Thyroid gland (tissue), 4 donors: ENCODE measurements around the gene SYT15. TPM values are rescaled to one million over a fixed set of nuclear protein-coding genes. Genes with fewer than 3 reads are reported as not detected.
A peak's percentile ranks its signal among the peaks of the same experiment; 100 is the strongest.
"Not testable (repeated sequence)": the region's sequence is repeated elsewhere in the genome, so short reads cannot be mapped to it uniquely, and the experiment has no call there.

Experiments used
- DNase-seq, 2 donors: peaks; one replicate each; pipeline ENCODE4 v3.0.0-alpha.2; 2019
- H3K27ac ChIP-seq, 3 donors: fragments of 200-600 bp; sonication (generic); 1 replicate in 2 of 3; 2 replicates in 1 of 3; pipeline ENCODE4 v1.5.1; 2016 to 2019; ENCODE audit warnings: mild to moderate bottlenecking in 1 of 3, moderate library complexity in 1 of 3
- H3K27me3 ChIP-seq: fragments of 200-600 bp; sonication (generic); one replicate; pipeline ENCODE4 v1.5.1; 2019
- H3K36me3 ChIP-seq, 2 donors: fragments of 200-600 bp; sonication (generic); one replicate each; pipeline ENCODE4 v1.5.1; 2016 to 2019
- H3K4me1 ChIP-seq, 2 donors: fragments of 200-600 bp; sonication (generic); one replicate each; pipeline ENCODE4 v1.5.1; 2017 to 2019
- H3K4me3 ChIP-seq, 3 donors: fragments of 200-600 bp; sonication (generic); replicated peaks in 1 of 3; 1 replicate in 2 of 3; 2 replicates in 1 of 3; pipeline ENCODE4 v1.5.1; 2016; ENCODE audit warnings: mild to moderate bottlenecking in 1 of 3
- H3K9me3 ChIP-seq: fragments of 200-600 bp; sonication (generic); one replicate; pipeline ENCODE4 v1.5.1; 2017
- POLR2A ChIP-seq, 2 donors: fragments of 450-650 bp; IDR thresholded peaks; one replicate each; pipeline ENCODE4 v1.6.1; 2017; ENCODE audit warnings: antibody characterized with exemption in 2 of 2, mild to moderate bottlenecking in 2 of 2, moderate library complexity in 1 of 2
- WGBS, 2 donors: methylation state at CpG; one replicate each; pipeline ENCODE4 v1.1.5; 2017; 5-methylcytosine and 5-hydroxymethylcytosine counted together
- intact Hi-C: fragments of 100-400 bp; cut with DNase I; formaldehyde crosslinking; loops from one replicate; pipeline ENCODE4 v1.15.1; 2023
- total RNA-seq, 4 donors: library from RNA; depleted of rRNA; stranded (reverse); fragments of >200 nt; gene quantifications; one replicate each; pipeline ENCODE4 v1.2.3, GENCODE V29; 2016
- TF ChIP-seq, protein P1 (sequence below), 6 experiments: fragments of 200-600 bp in 3 of 6; fragments of 450-650 bp in 3 of 6; sonication (generic) in 3 of 6; IDR thresholded peaks; one replicate each; pipeline ENCODE4 v1.5.1; 2016 to 2019; ENCODE audit warnings: antibody characterized with exemption in 6 of 6, mild to moderate bottlenecking in 2 of 6, inconsistent platforms in 1 of 6, moderate library complexity in 1 of 6

SYT15 gene
- total RNA-seq, result 1 to 10 TPM; 1.9 to 5.0 (median 3.1) TPM

DNA sequence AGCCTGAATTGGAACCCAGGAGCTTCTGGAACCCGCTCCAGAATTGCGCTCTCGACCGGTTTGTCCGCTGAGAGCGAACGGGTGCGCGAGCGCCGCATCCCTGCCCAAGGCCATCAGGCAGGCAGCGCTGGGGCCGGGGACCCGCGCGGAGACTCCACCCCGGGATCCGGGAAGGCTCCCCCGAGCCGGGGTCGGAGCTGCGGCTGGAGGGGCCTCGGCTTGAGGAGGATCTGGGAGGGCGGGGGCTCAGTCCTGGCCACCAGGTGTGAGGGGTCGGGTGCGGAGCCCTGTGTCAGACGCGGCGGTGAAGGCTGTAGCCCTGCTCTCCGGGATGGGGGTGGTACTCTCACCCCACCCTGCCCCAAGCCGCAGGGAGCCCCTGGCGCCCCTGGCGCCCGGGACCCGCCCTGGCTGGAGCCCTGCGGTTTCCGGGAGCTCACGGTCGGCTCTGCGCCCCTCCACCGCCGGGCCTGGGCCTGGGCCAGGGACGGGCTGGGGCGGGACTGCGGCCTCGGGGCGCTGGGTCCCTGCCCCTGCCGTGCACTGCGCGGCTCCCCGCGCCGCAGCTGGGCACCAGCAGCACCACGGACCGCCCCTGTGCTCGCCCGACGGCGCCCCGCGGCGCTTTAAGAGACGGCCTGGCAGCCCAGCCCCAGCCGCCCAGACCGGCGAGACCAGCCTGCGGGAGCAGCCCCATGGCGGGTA is at the start of gene SYT15:
TSS of gene SYT15 (plus strand) at position 655 of the 705 bp plus-strand sequence. CDS start at position 696, 41 bp downstream.
- peak within 1 kb of the TSS in 1 of 3 donors; percentile 17 for H3K4me3 ChIP-seq
- intact Hi-C loops, H3K27ac ChIP-seq, H3K9me3 ChIP-seq, H3K36me3 ChIP-seq, H3K4me1 ChIP-seq, DNase-seq, H3K27me3 ChIP-seq: not testable (repeated sequence)
- no CpG with 5 or more reads among the region's 68 CpGs for WGBS, 2 donors

DNA sequence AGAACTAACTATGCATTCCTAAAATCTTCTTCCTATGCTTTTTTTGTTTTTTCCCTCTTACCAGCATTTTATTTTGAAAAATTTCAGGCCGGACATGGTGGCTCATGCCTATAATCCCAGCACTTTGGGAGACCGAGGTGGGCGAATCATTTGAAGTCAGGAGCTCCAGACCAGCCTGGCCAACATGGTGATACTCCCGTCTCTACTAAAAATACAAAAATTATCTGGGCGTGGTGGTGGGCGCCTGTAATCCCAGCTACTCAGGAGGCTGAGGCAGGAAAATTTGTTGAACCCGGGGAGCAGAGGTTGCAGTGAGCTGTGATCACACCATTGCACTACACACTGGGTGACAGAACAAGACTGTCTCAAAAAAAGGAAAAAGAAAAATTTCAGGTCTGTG is 49.2 kb upstream of the SYT15 start:
- WGBS, 2 donors, result 85 to 88% methylated on average over 7 of the region's 7 CpGs
- H3K9me3 ChIP-seq, H3K36me3 ChIP-seq, DNase-seq, H3K27me3 ChIP-seq, H3K27ac ChIP-seq, H3K4me3 ChIP-seq, intact Hi-C loops: not testable (repeated sequence)
- peaks cover under 1 to 11% of the 10 kb centered on the region in 2 donors for H3K4me1 ChIP-seq

DNA sequence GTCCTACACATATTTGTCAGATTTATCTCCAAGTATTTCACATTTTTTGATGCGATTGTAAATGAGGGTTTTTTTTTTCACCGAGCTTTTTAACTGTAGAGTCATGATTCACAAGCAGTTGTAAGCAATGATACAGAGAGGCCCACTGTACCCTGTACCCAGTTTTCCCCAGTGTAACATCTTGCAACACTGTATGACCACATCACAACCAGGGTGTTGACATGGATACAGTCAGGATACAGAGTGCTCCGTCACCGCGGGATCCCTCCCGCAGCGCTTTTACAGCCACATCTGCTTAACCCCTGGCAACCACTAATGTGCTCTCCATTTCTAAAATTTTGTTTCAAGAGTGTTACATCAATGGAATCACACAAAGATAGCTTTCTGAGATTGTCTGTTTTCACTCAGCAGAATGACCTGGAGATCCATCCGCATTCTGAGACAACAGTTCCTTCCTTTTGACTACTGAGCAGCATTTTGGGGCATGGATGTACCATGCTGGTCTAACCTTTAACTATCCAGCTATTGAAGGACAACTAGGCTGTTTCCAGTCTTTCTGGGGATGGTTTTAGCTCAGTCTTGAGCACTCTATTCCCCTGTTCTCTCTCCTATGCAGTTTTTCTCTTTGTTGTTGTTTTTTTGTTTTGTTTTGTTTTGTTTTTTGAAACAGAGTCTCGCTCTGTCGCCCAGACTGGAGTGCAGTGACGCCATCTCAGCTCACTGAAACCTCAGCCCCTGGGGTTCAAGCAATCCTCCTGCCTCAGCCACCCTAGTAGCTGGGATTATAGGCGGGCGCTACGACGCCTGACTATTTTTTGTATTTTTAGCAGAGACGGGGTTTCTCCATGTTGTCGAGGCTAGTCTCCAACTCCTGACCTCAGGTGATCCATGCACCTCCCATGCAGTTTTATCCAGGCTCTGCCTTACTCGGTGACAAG is 48.4 kb upstream of the SYT15 start:
- Histone ChIP-seq H3K27ac (no peak overlapping the region), H3K4me1 (peaks cover 0 to 9% of the 10 kb centered on the region in 2 donors), H3K4me3 (no peak overlapping the region), H3K36me3 (no peaks in the 10 kb centered on the region), H3K27me3 (no peaks in the 10 kb centered on the region), H3K9me3 (no peaks in the 10 kb centered on the region)
- 87 to 88% methylated on average over 18 of the region's 18 CpGs for WGBS, 2 donors
- TF ChIP-seq POLR2A (IDR thresholded peaks at IDR 0.05), result no peak
- TF ChIP-seq, protein P1, sequence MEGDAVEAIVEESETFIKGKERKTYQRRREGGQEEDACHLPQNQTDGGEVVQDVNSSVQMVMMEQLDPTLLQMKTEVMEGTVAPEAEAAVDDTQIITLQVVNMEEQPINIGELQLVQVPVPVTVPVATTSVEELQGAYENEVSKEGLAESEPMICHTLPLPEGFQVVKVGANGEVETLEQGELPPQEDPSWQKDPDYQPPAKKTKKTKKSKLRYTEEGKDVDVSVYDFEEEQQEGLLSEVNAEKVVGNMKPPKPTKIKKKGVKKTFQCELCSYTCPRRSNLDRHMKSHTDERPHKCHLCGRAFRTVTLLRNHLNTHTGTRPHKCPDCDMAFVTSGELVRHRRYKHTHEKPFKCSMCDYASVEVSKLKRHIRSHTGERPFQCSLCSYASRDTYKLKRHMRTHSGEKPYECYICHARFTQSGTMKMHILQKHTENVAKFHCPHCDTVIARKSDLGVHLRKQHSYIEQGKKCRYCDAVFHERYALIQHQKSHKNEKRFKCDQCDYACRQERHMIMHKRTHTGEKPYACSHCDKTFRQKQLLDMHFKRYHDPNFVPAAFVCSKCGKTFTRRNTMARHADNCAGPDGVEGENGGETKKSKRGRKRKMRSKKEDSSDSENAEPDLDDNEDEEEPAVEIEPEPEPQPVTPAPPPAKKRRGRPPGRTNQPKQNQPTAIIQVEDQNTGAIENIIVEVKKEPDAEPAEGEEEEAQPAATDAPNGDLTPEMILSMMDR (IDR thresholded peaks at IDR 0.05), result no peak
- intact Hi-C loops, result no loop called here
- no peak for DNase-seq

DNA sequence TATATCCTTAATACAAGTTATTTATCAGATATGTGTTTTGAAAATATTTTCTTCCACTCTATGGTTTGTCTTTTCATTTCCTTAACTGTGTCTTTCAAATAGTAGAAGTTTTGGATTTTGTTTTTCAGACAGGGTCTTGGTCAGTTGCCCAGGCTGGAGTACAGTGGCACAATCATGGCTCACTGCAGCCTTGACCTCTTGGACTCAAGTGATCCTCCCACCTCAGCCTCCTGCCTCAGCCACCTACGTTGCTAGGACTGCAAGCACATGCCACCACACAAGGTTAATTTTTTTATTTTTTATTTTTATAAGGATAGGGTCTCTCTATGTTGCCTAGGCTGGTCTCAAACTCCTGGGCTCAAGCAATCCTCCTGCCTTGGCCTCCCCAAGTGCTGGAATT is 46.7 kb upstream of the SYT15 start:
- intact Hi-C loops, result not testable (repeated sequence)

DNA sequence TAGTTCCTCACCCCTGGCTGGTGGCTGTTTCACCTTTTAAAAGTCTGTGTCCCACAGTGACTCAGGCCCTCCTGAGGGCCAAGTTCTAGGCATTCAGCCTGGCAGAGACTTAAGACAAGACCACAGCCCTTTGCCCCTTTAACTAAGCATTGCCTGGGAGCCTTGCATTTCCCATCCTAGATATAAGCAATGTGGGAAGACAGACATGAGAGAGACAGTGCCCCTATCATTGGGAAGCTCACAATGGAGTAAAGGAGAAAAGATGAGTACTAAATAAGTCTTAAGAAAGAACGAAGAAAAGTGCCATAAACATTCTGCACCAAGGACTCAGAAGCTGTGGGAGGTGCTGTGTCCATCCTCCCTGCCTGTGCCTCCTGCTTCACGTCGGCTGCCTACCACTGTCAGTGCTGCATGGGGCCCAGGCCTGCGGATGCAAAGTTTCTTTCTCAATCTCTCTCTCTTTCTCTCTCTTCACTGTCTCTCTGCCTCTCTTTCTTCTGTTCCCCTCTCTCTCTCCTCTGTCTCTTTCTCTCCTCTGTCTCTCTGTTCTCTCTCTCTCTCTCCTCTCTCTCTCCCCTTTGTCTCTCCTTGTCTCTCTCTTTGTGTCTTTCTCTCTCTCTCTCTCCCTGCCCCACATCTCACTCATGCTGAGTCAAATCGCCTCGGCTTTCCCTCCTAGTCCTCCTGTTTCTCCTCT is 44.0 kb upstream of the SYT15 start:
- TF ChIP-seq POLR2A (IDR thresholded peaks at IDR 0.05), result no peak
- TF ChIP-seq, protein P1 (IDR thresholded peaks at IDR 0.05), result no peak
- no peaks in the 10 kb centered on the region for H3K4me1 ChIP-seq
- no peak overlapping the region for H3K4me3 ChIP-seq
- no peak overlapping the region for H3K27ac ChIP-seq
- no peaks in the 10 kb centered on the region for H3K9me3 ChIP-seq
- 82 to 87% methylated on average over 6 of the region's 6 CpGs for WGBS, 2 donors
- DNase-seq, result no peak
- no peaks in the 10 kb centered on the region for H3K27me3 ChIP-seq
- intact Hi-C loops, result no loop called here
- H3K36me3 ChIP-seq, result no peaks in the 10 kb centered on the region

More for the DNA sequence above, 46.7 kb upstream of the SYT15 start:
- not testable (repeated sequence) for H3K4me1 ChIP-seq, H3K27me3 ChIP-seq, DNase-seq, H3K27ac ChIP-seq, H3K4me3 ChIP-seq, H3K9me3 ChIP-seq, H3K36me3 ChIP-seq
- WGBS, 2 donors, result 84 to 85% methylated on average over 1 of the region's 1 CpG

DNA sequence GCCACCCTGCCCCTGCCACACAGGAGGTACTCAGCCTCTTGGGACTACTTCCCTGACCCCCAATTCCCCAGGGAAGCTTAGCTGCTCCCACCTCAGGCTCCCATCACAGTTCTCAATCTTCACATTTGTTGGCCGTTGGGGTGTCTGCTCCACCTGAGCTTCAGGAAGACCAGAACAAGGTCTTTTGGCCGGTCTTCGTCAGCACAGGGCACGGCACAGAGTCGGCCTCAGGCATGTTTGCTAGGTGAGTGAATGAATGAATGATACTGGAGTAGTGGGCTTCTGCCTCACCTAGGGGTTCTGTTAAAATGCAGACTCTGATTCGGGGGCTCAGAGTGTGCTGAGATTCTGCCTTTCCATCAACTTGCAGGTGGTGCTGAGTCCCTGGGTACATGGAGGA is 42.8 kb upstream of the SYT15 start:
- peaks cover 3 to 4% of the 10 kb centered on the region in 2 donors for H3K4me1 ChIP-seq
- 87 to 90% methylated on average over 6 of the region's 6 CpGs for WGBS, 2 donors
- no peak for DNase-seq
- H3K4me3 ChIP-seq, result no peak overlapping the region
- no peaks in the 10 kb centered on the region for H3K27me3 ChIP-seq
- no peaks in the 10 kb centered on the region for H3K36me3 ChIP-seq
- no peaks in the 10 kb centered on the region for H3K9me3 ChIP-seq
- no peak for TF ChIP-seq POLR2A (IDR thresholded peaks at IDR 0.05)
- TF ChIP-seq, protein P1 (IDR thresholded peaks at IDR 0.05), result no peak
- H3K27ac ChIP-seq, result no peak overlapping the region
- intact Hi-C loops, result no loop called here
